Posterior cingulate gyrus (tissue), 11 donors: ENCODE data around the gene GHR.
A peak's percentile ranks its signal among the peaks of the same experiment; 100 is the strongest.

ENCODE experiments used
- DNase-seq, 10 donors: peaks; one replicate each; pipeline versions ENCODE4 v3.0.0 to v3.0.0-alpha.2; 2020 to 2021; ENCODE audit warnings: mixed read lengths in 3 of 10
- intact Hi-C: fragments of 100-400 bp; cut with DNase I; formaldehyde crosslinking; loops from one replicate; pipeline ENCODE4 v1.15.1; 2023

GHR gene

GRCh38 chr5:42756606-42757601 is 333.7 kb downstream of the GHR start, which contains the start of gene CCDC152:
CCDC152 (plus strand) TSS chr5:42756818; CDS start chr5:42759122, 2,304 bp downstream.
- peak; percentile 10 to 90 (median 36) for DNase-seq
- intact Hi-C loops: no loop called here

GRCh38 chr5:42759456-42759855 is 336.2 kb downstream of the GHR start:
- DNase-seq: no peak
- intact Hi-C loops: no loop called here

- intact Hi-C loops: no loop called here
- DNase-seq: no peak
Measured at GRCh38 chr5:42760426-42760825, 337.2 kb downstream of the GHR start.

- no peak for DNase-seq
- intact Hi-C loops: no loop called here
Measured at GRCh38 chr5:42761791-42762190, 338.6 kb downstream of the GHR start.

- no peak for DNase-seq
- intact Hi-C loops: loop anchor here (2.0 kb wide), 2 partner anchors 345 to 911 kb away; partner anchors contain the start of gene GHR
Measured at GRCh38 chr5:42767491-42768105, 344.4 kb downstream of the GHR start.

- intact Hi-C loops: no loop called here
Measured at GRCh38 chr5:42768106-42768504, 344.9 kb downstream of the GHR start.

GRCh38 chr5:42770003-42770402 is 346.8 kb downstream of the GHR start:
- intact Hi-C loops: no loop called here
- DNase-seq: no peak

More at GRCh38 chr5:42768106-42768504, 344.9 kb downstream of the GHR start:
- DNase-seq: no peak
